Panc1 (cell line): ENCODE results near the gene VSTM2L. TPM values are rescaled to one million over a fixed set of nuclear protein-coding genes. Genes with fewer than 3 reads are reported as not detected.

Experiments
- ATAC-seq: fragments of 200-7000 bp; cut with Tn5 transposase; 2 replicates; pipeline ENCODE4 v1.9.1; 2020; ENCODE audit warnings: mild to moderate bottlenecking, moderate library complexity
- BruUV-seq: library from RNA; stranded (reverse); fragments of 400-500 nt; replicated peaks from 2 replicates; lab custom pipeline; 2021; lab: Mats Ljungman, UMichigan
- CTCF ChIA-PET: fragments of 300-600 bp; sonication (Branson Sonifier 250); formaldehyde crosslinking; loops from one replicate; lab custom pipeline; 2022; ENCODE audit warnings: antibody characterized with exemption; lab: Charles Lee
- POLR2A ChIA-PET: fragments of 300-600 bp; sonication (Branson Sonifier 250); formaldehyde crosslinking; loops from one replicate; lab custom pipeline; 2022; ENCODE audit warnings: antibody characterized with exemption; lab: Charles Lee
- DNase-seq: peaks from one replicate; pipeline ENCODE4 v3.0.0-alpha.2; 2010; ENCODE audit warnings: low read depth, low spot score
- H3K27ac ChIP-seq: 2 replicates; pipeline ENCODE4 v1.5.1; 2011; ENCODE audit warnings: mild to moderate bottlenecking, low read length, inconsistent platforms
- H3K27me3 ChIP-seq: fragments of 200-500 bp; sonication (Bioruptor generic); 2 replicates; pipeline ENCODE4 v1.6.0; 2014; ENCODE audit warnings: low read length, inconsistent platforms; ENCODE audit not compliant: control insufficient read depth, insufficient read depth
- H3K36me3 ChIP-seq: fragments of 200-500 bp; sonication (Bioruptor generic); 2 replicates; pipeline ENCODE4 v1.5.1; 2014; ENCODE audit warnings: inconsistent platforms, mild to moderate bottlenecking, low read length, moderate library complexity; ENCODE audit not compliant: control insufficient read depth, insufficient read depth
- H3K4me1 ChIP-seq: 2 replicates; pipeline ENCODE4 v1.5.1; 2011; ENCODE audit warnings: inconsistent platforms, mild to moderate bottlenecking, low read length, moderate library complexity; ENCODE audit not compliant: control insufficient read depth, insufficient read depth
- H3K4me3 ChIP-seq, 2 experiments: 2 replicates each; pipeline ENCODE4 v1.5.1; 2011 to 2012; ENCODE audit warnings: low read depth in 2 of 2, low read length in 2 of 2, mild to moderate bottlenecking in 2 of 2, inconsistent platforms in 1 of 2, moderate library complexity in 1 of 2
- H3K9me3 ChIP-seq: fragments of 200-500 bp; sonication (Bioruptor generic); 2 replicates; pipeline ENCODE4 v1.5.1; 2014; ENCODE audit warnings: low read depth, mild to moderate bottlenecking, inconsistent platforms, low read length, moderate library complexity; ENCODE audit not compliant: control insufficient read depth, insufficient read depth
- CTCF ChIP-seq: fragments of 450-650 bp; IDR thresholded peaks from 2 replicates; pipeline ENCODE4 v1.5.1; 2017; ENCODE audit warnings: mild to moderate bottlenecking
- POLR2AphosphoS5 ChIP-seq: IDR thresholded peaks from 2 replicates; pipeline ENCODE4 v1.6.1; 2012; ENCODE audit warnings: mild to moderate bottlenecking, low read depth, low read length, moderate library complexity
- REST ChIP-seq, 2 experiments: IDR thresholded peaks; 2 replicates each; pipeline ENCODE4 v1.6.1; 2011 to 2012; ENCODE audit warnings: low read depth in 2 of 2, control low read depth in 1 of 2, low read length in 1 of 2, mild to moderate bottlenecking in 1 of 2, moderate library complexity in 1 of 2; ENCODE audit not compliant: insufficient read depth in 1 of 2
- SIN3A ChIP-seq: IDR thresholded peaks from 2 replicates; pipeline ENCODE4 v1.6.1; 2012; ENCODE audit warnings: low read depth, mild to moderate bottlenecking, low read length, moderate library complexity, borderline replicate concordance; ENCODE audit not compliant: insufficient read depth
- TCF7L2 ChIP-seq: IDR thresholded peaks from 2 replicates; pipeline ENCODE4 v1.6.1; 2011; ENCODE audit warnings: mild to moderate bottlenecking, low read depth, low read length, inconsistent platforms
- in situ Hi-C: cut with HindIII; loops from 2 replicates; pipeline ENCODE4 v1.10.0; 2016; ENCODE audit warnings: low sequenced_read_pairs, low pct_unique_long_range_greater_than_20kb
- intact Hi-C: fragments of 100-400 bp; cut with micrococcal nuclease; formaldehyde crosslinking; loops from one replicate; pipeline ENCODE4 v1.10.0; 2022; ENCODE audit not compliant: unreplicated experiment
- total RNA-seq: library from RNA; stranded (reverse); gene quantifications from one replicate; pipeline ENCODE4 v1.2.1, GENCODE V29; 2021; ENCODE audit not compliant: unreplicated experiment

The VSTM2L gene
- total RNA-seq, 1 experiment from 2014 or later = 16.0 TPM

DNA sequence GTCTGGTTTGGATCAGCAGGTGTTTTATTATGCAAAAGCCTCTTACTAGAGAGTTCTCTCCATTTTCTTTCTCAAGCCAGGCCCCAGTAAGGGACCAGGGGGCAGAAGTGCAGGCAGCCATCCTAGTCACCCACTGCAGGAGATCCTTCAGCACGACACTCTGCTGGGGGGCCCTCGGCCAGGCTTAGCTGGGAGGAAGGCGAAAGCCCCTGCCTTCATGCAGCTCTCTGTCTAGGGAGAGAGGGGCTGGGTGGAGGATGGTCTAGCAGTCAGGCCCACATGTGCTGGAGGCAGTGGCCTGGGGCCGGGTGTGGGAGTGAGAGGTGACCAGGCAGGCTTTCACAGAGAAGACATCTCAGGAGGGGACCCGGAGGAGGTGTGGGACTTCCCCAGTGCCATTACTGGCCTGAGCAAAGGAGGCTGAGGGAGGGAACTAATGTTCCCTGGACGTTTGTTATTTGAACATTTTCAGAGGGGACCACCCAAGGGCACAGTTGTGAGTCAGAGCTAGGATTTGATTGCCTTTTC, 33.5 kb upstream of the VSTM2L start:
- no TSS peak for BruUV-seq

DNA sequence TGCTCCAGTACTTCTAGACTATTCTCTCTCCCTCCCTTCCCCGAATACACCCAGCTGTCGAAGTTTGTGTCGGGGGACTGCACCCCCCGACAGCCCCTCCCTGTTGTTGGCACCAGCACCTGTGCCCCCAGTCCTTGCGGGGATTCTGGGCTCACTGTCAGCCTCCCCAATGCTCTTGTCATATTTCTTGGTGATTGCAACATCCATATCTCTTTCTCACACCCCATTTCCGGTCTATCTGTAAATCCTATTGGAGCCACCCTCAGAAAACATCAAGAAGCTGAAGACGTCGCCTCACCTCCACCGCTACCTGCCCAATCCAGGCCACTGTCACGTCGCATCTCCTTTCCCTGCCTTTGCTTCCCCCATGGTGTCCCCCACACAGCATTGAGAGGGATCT, 32.6 kb upstream of the VSTM2L start:
- ATAC-seq = no peak
- intact Hi-C loops (no loop called here), in situ Hi-C loops (no loop called here)
- TF ChIP-seq CTCF (no peak), POLR2AphosphoS5 (no peak), TCF7L2 (no peak), SIN3A (no peak), REST (IDR thresholded peaks at IDR 0.05; ENCODE audit: insufficient read depth in 1 of 2, low read depth in 2 of 2, low read length in 1 of 2) (no peak)
- ChIA-PET CTCF (no interaction called here), POLR2A (no interaction called here)
- DNase-seq = no peak
- no peaks in the 10 kb centered on the region for H3K36me3 ChIP-seq
- no TSS peak for BruUV-seq
- no peak overlapping the region for H3K4me3 ChIP-seq
- no peak overlapping the region for H3K27ac ChIP-seq
- no peaks in the 10 kb centered on the region for H3K27me3 ChIP-seq
- H3K9me3 ChIP-seq = no peaks in the 10 kb centered on the region
- no peaks in the 10 kb centered on the region for H3K4me1 ChIP-seq

More for the DNA sequence above, 33.5 kb upstream of the VSTM2L start:
- no peak overlapping the region for H3K4me3 ChIP-seq
- DNase-seq (no peak), ATAC-seq (no peak)
- H3K9me3 ChIP-seq = no peaks in the 10 kb centered on the region
- TF ChIP-seq POLR2AphosphoS5 = no peak
- no peak for TF ChIP-seq REST (IDR thresholded peaks at IDR 0.05; ENCODE audit: insufficient read depth in 1 of 2, low read depth in 2 of 2, low read length in 1 of 2)
- TF ChIP-seq CTCF = no peak
- TF ChIP-seq SIN3A = no peak
- TF ChIP-seq TCF7L2 = no peak
- no peaks in the 10 kb centered on the region for H3K36me3 ChIP-seq
- CTCF ChIA-PET = no interaction called here
- in situ Hi-C loops (no loop called here), intact Hi-C loops (no loop called here)
- H3K4me1 ChIP-seq = no peaks in the 10 kb centered on the region
- no peaks in the 10 kb centered on the region for H3K27me3 ChIP-seq
- H3K27ac ChIP-seq = no peak overlapping the region
- POLR2A ChIA-PET = no interaction called here
